NCI-H82 (cell line): ENCODE measurements around the gene SERPINA1.
"Not testable (repeated sequence)": the region's sequence is repeated elsewhere in the genome, so short reads cannot be mapped to it uniquely, and the experiment has no call there.

Experiments used
- DNase-seq: peaks from one replicate; lab custom pipeline; 2025; lab: John Stamatoyannopoulos, UW

SERPINA1 gene

DNA sequence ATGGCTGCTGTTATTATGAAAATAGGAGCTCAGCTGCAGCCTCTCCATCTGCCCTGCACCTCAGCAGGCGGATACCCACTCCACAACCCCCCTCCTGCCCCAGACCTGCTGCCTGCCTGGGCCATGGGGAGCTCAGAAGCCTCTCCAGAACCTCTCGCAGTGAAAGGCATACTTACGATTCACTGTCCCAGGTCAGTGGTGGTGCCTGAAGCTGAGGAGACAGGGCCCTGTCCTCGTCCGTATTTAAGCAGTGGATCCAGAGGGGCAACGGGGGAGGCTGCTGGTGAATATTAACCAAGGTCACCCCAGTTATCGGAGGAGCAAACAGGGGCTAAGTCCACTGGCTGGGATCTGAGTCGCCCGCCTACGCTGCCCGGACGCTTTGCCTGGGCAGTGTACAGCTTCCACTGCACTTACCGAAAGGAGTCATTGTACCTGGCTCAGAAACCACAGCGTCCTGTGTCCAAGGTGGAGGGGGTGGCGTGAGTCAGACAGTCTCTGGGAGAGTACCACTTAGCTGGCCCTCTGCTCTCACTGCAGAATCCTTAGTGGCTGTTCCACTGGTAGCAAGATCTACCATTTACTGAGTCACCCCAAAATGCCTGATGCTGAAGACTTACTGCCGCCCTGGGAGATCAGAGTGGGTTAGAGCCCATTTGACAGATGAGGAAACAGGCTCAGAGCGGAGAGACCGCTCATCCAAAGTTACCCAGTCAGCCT is at the start of gene SERPINA1:
SERPINA1 (minus strand) TSS at position 219 of the 720 bp plus-strand sequence. CDS start 5,365 bp downstream, outside the sequence.
- no peak for DNase-seq

DNA sequence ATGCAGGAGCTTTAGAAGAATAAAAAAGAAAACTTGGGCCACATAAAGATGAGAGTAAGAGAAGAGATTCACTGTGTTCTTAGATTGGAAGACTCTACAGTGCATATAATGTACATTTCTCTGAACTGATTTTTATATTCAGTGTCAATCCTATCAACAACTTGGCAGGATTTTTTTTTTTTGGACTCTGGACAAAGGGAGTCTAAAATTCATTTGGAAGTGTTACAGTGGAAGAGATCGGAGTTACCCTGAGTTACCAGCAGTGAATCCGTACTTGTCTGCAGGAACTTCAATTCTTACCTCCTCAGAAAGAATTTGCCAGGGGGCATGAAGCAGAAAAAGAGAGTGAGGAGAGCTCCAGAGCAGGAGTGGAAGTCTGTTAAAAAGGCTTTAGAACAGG is 40.2 kb upstream of the SERPINA1 start:
- DNase-seq = no peak

DNA sequence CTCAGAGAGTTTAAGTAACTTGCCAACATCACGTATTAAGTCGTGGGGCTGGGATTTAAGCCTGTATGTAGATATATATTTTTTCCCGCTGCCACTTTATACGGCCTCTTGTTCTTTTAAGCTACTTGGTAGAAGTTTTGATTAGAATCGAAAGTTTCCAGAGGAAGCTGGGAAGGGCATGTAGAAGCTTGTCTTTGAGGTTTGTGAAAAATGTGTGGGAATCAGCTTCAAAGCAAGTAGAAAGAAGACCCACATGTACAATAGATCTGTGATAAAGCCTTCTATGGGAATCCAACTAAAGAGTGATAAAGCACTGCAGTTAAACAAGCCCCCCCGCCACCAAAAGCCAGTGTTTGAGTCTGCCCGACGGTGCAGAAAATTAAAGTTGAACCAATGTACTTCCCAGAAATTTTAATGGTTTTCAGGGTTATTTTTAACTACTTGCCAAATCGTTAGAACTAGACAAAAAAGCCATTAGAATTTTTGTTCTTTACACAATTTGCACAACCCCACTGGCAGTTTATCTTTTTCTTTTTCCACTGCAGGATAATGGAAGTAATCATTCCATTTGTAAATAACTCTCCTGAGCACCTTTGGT is 38.7 kb upstream of the SERPINA1 start:
- DNase-seq = no peak

DNA sequence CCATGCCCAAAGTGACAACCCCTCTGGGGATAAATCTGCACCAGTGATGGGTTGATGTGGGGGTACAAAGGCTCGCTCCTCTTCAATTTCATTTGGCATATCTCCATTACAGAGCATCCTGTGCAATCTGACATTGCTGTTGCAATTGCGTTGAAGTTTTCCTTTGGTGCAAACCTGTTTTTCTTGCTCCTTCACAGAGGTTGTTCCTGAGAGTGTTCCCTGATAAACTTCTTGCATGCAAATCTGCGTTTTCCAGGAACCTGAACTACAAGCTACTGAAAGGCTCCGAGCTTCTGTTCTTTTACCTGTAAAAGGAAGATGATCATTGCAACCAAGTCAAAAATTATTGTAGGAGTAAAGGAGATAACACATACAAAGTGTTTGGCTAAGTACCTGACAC is 38.1 kb upstream of the SERPINA1 start:
- no peak for DNase-seq

DNA sequence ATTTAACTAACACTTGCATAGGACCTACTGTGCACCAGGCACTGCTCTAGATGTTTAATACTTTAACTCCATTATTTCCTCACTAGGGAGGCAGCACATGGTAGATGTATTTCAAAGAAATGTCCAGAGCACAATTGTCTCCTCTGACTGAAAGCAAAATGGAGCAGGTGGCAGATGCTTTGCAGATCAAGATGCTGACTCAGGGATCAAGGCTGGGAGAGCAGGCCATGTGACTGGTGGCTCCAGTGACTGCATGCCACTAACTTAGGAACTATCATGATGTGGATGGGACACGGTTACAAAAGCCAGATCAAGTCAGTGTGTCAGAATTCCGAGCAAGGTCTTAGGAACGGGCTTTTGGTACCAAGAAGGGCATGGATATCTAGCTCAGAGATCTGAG is 36.0 kb upstream of the SERPINA1 start:
- peak; percentile 0 for DNase-seq

DNA sequence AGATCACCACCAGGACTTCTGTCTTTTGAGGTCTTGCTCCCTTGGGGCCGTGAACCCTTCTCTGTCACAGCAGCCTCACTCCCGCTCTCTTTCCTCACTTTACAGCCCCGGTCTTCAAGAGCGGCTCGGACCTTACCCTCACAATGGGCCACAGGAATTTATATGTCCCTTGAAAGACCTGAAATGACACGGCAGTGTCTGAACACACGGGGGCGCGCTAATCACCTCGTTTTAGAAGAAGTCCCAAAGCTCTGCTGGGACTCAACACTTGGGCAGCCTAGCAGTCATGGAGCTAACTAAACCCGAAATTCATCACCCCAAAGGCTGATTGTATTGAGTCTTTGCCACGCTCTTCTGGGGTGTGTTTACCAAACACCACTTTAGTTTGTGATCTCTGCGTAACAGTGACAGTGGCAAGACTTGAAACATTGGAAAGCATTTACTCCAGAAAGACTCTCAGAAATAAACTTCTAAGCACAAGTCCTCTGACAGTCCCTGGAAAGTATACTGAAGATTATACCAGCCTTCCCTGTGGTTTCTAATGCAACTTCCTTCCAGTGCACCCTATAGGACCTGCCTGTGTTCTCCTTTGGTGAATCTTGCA is 35.2 kb upstream of the SERPINA1 start:
- peak; percentile 69 for DNase-seq

DNA sequence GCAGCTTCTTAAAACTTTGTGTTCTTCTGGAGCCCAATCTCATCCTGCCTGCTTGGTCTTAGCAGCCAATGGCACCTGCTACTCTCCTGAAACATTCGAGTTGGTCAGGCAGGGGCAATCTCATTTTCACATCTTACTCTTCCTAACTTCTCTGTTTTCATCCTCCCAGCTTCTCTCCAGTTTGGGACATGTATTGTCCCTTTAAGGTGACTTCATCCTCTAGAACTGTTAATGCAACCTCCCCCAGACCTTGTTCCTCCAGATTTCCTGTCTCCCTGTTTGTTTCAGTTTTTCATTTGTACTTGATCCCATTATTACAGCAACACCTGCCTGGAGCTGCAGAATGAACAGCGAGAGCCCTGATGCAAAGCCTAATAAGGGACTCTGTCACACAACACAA is 32.9 kb upstream of the SERPINA1 start:
- DNase-seq = no peak

DNA sequence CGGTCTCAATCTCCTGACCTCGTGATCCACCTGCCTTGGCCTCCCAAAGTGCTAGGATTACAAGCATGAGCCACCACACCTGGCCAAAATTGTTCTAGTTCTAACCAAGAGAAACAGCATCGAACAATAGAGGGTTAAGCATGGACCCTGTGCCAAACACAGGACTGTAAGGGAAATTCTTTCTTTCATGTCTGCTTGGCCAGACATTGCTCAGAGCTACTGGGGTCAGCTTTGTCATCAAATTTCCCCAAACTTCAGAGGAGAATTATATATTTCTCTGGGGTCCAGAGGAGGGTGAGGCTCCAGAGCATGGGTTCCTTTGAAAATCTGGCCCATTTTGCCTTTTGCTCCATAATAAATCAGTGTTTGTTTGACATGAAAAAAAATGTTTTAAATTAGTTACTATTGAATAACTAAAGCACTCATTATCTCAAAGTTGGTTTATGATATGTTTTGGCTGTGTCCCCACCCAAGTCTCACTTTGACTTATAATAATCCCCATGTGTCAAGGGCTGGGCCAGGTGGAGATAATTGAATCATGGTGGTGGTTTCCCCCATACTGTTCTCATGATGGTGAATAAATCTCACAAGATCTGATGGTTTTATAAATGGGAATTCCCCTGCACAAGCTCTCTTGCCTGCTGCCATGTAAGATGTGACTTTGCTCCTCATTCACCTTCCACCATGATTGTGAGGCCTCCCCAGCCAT is 29.2 kb upstream of the SERPINA1 start:
- DNase-seq = not testable (repeated sequence)

DNA sequence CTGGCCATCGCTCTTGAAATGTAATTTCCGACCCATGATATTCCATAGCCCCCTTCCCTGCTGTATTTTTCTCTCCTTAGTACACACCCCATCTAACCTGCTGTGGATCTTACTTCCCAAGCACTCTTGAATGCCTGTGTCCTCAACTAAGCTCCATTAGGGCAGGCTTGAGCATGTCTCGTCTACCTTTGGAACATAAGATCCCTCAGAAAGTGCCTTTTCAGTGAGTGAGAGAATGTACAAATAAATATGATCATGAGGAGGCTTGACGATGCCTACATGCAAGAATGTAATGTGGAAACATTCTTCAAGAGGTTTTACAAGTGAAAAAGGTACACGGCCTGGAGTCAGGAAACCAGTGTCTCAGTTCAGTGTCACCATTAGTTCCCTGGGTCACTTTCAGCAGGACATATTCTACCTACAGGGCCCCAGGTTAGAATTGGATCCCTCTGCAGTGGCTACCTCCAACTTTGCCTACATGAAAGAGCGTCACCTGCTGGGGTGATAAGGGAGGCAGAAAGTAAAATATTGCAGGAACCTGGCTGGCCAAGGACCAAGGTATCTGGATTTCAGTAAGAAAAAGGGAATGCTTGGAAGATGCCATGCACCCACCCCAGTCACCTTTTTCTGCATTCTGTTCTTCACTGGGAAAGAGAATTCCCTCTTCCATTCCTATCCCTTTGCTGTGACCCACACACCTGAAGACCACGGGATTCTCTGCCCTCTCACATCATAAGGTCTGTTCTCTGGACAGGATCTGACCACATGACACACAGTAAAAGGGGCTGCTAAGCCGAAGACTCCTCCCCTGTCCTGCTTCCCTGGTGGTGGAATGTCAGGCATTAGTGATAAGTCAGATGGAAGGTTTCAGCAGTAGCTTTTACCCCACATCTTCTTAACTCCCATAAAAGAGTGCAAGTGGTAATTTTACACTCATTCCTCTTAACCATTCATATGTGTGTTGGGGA is 24.6 kb upstream of the SERPINA1 start:
- no peak for DNase-seq

DNA sequence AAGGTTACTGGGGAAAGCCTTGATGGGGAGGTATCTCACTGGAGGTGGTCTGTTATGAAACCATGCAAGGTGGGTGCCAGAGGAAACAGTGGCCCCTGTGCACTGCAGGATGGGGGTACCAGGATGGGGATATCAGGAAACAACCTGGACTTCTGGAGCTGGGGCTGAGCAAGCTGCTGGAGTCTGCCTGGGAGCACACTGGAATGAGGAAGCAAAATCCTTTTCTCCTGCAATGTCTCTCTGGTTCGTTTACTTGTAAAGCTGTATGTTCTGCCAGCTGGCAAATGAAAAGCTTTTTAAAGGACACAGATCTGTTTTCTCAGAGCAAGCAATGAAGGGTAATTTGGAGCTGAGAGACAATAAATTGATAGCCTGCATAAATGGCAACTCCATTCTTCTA is 23.2 kb upstream of the SERPINA1 start:
- DNase-seq = no peak

DNA sequence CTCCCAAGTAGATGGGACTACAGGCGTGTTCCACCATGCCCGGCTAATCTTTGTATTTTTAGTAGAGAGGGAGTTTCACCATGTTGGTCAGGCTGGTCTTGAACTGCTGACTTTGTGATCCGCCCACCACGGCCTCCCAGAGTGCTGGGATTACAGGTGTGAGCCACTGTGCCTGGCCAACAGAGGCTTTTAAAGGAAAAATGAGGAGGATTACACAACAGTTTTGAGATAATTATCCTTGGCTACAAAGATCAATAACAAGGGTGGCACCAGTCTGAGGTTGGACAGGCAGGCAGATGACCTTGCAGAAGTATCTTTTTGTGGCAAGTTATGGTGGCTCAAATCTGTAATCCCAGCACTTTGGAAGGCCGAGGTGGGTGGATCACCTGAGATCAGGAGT is 21.0 kb upstream of the SERPINA1 start:
- not testable (repeated sequence) for DNase-seq

DNA sequence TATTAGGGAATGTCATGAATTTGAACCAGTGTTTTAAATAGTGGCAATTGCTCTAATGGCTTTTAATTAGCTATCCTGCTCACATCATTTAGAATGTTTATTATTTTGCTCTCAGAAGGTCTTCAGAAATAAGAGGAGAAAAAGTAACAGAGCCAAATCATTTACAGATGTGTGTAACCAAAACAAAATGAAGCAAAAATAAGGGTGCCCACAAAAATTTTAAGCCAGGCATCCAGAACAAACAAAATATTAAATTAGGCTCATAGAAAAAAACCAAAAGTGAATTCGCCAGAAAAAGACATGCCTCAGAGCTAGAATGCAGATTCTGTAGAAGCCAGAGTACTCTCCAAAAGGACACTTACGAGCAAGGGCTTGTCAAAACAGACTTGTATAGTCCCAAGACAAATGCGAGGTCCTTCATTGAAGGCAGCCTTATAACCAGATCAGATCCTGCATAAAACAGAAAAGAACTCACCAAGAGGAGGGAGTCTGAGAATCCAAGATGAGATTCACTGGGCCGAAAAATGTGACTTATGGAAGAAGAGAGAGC is 20.2 kb upstream of the SERPINA1 start:
- no peak for DNase-seq

DNA sequence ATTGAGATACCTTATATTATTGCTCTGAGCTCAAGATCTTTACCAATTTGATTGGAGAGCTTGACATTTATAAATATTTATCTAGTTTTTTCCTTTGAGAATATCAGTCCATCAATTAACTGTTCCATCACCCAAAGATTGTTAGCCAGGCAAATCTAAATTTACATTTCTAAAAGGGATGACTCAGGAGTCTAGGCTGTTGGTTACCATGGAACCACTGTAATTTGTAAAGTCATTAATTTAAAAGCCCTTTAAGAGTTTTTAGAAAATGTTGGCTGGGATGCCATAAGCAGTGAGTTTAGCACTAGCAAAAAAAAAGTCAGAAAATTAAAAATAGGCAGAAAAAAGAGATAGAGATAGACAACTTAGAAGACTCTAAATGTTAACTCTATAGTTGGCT is 19.5 kb upstream of the SERPINA1 start:
- no peak for DNase-seq

DNA sequence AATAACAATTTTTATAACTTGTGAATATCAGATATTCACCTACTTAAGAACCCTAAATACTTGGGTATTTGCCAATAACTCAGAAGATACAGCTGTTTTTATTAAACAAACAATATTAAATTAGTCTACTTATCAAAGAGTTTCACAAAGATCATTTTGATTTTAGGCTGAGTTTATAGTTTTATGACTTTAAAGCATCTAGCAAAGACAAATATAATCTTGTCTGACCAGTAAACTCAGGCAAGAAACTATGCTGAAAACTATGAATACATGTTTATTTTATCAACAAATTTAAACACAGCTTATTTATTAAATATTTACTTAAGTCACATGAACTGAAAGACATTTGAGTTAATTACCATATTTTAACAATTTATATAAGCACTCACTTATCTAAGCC is 18.5 kb upstream of the SERPINA1 start:
- no peak for DNase-seq

DNA sequence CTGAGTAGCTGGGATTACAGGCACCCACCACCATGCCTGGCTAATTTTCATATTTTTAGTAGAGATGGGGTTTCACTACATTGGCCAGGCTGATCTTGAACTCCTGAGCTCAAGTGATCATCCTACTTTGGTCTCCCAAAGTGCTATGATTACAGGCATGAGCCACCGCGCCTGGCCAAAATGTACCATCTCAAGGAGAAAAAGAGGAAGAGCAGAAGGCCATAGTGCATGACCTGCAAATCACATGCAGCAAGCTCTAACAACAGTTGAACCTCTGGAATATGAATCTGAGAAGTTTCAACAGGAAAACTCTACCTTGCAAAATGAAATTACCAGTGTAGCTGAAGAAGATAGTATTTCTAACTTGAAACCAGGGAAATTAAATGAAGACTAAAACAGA is 17.1 kb upstream of the SERPINA1 start:
- DNase-seq = no peak

DNA sequence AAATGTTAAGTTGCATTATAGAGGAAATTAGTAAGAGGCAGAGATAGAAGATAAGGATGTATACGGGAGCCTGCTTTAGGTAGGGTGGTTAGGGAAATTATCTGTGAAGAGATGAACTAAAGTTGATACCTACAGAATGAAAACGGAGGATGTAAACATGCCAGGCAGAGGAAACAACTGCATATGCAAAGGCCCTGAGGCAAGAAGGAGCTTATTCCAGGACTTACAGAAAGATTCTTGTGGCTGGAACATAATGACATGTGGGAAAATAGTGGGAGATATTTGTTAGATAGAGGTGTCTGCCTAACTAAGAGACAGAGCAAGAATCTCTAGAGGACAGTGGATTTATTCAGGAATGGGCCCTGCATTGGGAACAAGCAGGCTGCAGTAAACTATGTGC is 16.2 kb upstream of the SERPINA1 start:
- no peak for DNase-seq

DNA sequence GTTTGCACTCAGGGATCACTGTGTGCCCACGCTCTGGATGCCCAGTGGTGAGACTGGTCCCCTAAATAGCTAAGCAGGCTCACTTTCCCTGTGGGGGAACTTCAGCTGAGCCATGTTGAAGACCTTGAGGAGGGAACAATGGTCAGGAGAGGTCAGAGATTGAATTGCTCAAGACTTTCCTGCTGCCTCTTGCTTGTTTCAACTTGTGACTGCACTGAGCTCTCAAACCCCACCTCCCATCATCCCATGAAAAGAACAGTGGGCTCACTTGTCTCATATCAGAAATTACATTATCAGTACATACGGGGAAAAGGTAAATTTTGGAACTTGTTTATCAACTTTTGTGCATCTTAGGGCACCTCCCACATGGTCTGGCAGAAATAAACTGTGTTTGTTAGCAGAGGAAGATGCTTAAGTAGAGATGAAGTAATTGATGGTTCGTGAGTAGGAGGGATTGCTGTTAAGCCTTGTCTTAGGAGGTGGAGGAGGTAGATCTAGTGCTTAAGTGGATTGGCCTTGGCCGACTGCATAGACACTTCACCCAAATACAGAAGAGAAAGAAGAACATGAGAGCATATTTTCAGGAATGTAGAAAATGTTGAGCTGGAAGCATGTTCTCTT is 15.0 kb upstream of the SERPINA1 start:
- no peak for DNase-seq

DNA sequence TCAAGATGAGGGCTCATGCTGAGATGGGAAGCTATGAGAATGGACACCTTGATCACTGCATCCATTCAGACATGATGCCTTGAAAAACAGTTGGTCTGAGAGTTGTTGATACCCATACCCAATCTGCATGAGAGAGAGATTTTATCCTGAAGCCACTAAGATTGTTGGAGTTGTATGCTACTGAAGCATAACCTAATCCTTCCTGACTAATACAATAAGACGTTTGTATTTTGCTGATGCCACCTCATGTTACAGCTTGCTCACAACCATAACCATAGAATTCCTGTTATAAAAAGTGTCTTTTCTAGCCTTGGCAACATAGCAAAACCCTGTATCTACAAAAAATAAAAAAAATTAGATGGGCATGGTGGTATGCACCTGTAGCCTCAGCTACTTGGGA is 12.7 kb upstream of the SERPINA1 start:
- DNase-seq = no peak

DNA sequence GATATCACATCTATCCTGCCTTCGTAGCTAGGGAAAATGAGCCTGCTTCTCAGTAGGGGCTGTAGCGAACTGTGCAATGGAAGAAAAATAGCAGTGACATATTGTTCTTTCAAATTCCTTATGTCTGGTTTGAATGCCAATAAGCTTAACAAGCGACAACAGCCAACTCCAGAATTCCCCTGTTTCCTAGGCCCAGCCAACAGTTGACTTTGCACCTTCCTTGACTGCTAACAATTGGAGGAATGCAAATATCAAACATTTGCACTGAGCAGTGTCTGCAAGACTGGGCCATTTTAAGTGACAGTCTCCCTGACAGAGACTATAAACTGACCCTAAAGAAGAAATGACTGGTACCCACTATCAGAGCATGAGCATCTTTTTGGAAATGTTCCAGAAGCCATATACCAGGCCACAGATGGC is 12.0 kb upstream of the SERPINA1 start:
- no peak for DNase-seq

DNA sequence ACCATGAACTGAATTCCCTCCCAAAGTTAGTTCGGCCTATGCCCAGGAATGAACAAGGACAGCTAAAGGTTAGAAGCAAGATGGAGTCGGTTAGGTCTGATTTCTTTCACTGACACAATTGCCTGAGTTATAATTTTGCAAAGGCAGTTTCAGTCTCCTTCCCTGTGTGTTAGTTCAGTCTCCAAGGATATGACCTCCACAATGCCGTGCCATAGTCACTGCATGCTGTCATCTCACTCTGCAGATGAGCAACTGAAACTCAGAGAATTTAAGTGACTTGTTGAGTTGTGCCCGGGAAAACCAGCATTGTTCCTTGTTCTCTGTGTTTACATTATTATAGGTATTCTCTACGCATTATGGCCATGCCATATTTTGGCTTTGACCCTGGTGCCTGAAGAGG is 10.1 kb upstream of the SERPINA1 start:
- DNase-seq = no peak

DNA sequence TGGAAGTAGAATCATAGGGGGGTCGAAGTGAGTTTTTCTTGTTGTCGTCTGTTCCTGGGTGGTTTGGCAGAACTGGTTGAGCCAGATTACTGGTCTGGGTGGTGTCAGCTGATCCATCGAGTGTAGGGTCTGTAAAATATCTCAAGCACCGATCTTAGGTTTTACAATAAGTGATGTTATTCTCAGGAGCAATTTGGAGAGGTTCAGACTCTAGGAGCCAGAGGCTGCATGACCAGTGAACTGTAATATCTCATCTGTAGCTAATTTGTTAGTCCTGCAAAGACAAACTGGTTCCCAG is 9.7 kb upstream of the SERPINA1 start:
- no peak for DNase-seq
